GDM1 (cell line): ENCODE results near the gene PHF20.
"Not testable (repeated sequence)": the region's sequence is repeated elsewhere in the genome, so short reads cannot be mapped to it uniquely, and the experiment has no call there.

Source experiments
- DNase-seq: peaks from one replicate; lab custom pipeline; 2025; lab: John Stamatoyannopoulos, UW

PHF20 gene

GRCh38 chr20:35886537-35886936, 114.7 kb downstream of the PHF20 start:
- DNase-seq, result no peak

- no peak for DNase-seq
Observed at GRCh38 chr20:35887393-35888064, 115.7 kb downstream of the PHF20 start.

- DNase-seq, result no peak
Observed at GRCh38 chr20:35888657-35889056, 116.8 kb downstream of the PHF20 start.

- no peak for DNase-seq
Observed at GRCh38 chr20:35891375-35891774, 119.6 kb downstream of the PHF20 start.

DNA sequence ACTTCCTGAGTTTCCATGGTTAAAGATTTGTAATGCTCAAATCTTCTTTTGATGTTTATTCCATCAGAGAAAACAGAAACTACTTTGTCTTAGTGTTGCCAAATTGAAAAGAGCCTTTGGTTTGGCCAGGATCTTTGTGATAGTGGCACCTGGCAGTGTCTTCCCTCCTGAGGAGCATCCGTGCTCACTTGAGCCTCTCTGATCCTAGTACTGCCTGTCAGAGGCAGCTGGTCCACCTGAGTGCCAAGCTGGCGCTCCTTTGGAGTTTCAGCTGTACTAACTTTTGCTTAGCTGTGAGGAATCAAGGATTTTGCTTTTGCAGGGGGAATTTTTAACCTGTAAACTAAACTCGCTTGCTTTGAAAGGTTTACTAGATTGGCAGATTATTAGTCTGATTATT, 121.1 kb downstream of the PHF20 start:
- no peak for DNase-seq

GRCh38 chr20:35893942-35894341, 122.1 kb downstream of the PHF20 start:
- DNase-seq, result no peak

- not testable (repeated sequence) for DNase-seq
Observed at GRCh38 chr20:35895516-35895915, 123.7 kb downstream of the PHF20 start.

GRCh38 chr20:35899064-35899463, 127.2 kb downstream of the PHF20 start:
- DNase-seq, result no peak

- not testable (repeated sequence) for DNase-seq
Observed at GRCh38 chr20:35901230-35901629, 129.4 kb downstream of the PHF20 start.

GRCh38 chr20:35901678-35902544, 130.1 kb downstream of the PHF20 start:
- DNase-seq, result no peak

GRCh38 chr20:35902545-35902941, 130.7 kb downstream of the PHF20 start:
- DNase-seq, result no peak

DNA sequence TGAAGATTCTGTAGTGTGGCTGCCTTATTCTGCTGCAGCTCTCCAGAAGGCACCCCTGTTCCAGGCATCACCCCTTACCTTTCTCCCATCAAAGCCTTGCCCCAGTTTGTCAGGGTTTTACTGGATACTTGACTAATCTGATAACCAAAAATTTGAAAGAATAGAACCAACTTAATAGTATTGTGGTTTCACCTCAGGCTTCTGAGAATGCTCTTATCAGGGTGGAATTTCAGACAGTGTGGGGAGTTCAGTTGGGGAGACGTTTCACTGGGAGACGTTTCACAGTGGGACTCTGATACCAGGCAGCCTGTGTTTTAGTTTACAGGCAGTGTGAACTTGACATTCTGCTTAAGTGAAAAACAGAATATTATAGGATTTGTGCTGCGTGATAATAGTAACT, 132.0 kb downstream of the PHF20 start:
- DNase-seq, result no peak

GRCh38 chr20:35904982-35905663, 133.3 kb downstream of the PHF20 start:
- no peak for DNase-seq

DNA sequence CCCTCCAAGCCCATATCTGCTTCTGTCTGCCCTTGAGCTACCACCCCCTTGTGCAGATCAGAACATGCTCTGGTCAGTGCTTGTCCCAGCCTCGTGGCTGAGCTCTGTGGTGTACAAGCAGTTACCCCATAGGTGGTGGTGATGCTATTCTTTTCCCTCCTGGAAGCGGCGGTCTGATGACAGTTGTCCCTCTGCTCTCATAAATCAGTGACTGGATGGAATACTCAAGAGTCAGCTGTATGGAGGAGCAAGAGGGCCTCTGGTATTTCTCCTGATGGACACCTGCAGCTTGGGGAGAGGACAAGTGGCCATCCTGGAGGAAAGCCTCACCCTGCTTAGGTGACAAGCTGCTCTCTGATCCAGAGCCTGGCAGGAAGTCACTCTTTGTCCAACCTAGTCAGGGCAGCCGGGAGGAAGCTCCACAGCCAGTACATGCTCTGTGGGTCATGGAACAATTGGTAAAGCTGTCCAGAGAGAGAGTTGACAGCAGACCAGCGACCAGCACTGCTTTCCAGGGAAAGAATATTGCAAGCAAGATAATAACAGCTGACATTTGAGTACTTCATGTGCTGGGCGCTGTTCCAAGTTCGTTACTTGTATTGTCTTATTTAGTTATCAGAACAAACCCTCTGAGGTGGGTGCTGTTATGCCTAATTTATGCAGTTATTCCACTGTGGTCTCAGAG, 135.3 kb downstream of the PHF20 start:
- no peak for DNase-seq

DNA sequence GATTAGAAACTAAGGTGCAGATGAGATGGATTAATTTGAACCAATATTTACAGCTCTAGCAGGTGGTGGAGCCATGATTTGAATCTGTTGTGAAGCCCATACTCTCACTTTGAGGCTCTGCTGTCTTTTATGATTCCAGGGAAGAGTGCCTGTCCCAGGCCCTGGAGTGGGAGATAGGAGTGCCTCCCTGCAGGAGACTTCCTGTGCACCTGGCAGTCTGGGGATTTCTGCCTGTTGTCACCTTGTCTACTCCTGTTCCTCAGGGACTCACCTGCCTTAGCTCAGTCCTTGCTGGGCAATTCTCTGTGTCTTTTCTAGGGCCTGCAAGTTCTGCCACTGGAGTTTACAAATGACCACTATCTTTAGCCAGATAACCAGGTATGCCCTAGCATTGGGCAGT, 136.2 kb downstream of the PHF20 start:
- DNase-seq, result no peak

- no peak for DNase-seq
Observed at GRCh38 chr20:35909176-35909575, 137.4 kb downstream of the PHF20 start.

DNA sequence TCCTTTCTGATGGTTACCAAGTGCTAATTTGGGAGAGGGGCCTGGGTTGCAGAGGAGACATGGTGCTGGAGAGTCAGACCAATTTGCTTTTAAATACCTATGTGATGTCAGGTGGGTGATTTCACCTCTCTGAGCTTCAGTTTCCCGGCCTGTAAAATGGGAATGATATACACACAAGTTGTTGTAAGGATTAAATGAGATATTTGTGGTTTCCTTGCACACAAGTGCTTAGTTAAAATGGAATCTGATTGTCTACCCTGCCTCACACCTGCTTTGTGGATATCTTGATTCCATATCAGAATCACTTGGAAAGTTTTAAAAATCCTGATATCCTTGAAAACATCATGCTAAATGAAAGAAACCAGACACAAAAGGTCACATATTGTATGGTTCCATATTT, 138.0 kb downstream of the PHF20 start:
- DNase-seq, result no peak

GRCh38 chr20:35910254-35910653, 138.4 kb downstream of the PHF20 start:
- DNase-seq, result no peak

- DNase-seq, result no peak
Observed at GRCh38 chr20:35912881-35913280, 141.1 kb downstream of the PHF20 start.

GRCh38 chr20:35917077-35917476, 145.3 kb downstream of the PHF20 start:
- no peak for DNase-seq

DNA sequence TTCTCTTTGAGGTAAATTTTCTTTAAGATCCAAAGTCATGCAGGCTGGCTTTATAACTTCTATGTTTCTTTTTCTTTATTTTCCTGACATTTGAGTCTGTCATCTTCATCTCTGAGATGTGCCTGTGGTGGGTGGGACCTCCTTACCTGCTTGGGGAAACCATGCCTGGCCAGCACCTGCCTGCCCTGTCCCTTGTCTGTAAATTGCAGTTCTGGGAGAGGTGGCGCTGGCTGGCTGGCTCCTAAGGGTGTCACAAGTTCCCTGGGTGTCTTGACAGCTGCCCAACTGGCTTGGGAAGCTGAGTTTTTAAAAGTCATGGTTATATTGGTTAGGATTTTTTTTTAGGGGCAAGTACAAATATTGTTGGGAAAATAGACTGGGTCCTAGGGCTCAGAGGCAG, 146.2 kb downstream of the PHF20 start:
- DNase-seq, result no peak

- no peak for DNase-seq
Observed at GRCh38 chr20:35920523-35920922, 148.7 kb downstream of the PHF20 start.
